Upper lobe of left lung (tissue), 4 donors: ENCODE results near the gene VWA7.

Experiments
- POLR2A ChIP-seq, 4 donors: fragments of 450-650 bp; IDR thresholded peaks; one replicate each; pipeline ENCODE4 v1.5.1; 2016 to 2017; ENCODE audit warnings: antibody characterized with exemption in 4 of 4, mild to moderate bottlenecking in 2 of 4
- POLR2AphosphoS5 ChIP-seq, 2 donors: sonication (generic); formaldehyde crosslinking; IDR thresholded peaks; one replicate each; pipeline ENCODE4 v1.5.1; 2017; ENCODE audit warnings: antibody characterized with exemption in 2 of 2

DNA sequence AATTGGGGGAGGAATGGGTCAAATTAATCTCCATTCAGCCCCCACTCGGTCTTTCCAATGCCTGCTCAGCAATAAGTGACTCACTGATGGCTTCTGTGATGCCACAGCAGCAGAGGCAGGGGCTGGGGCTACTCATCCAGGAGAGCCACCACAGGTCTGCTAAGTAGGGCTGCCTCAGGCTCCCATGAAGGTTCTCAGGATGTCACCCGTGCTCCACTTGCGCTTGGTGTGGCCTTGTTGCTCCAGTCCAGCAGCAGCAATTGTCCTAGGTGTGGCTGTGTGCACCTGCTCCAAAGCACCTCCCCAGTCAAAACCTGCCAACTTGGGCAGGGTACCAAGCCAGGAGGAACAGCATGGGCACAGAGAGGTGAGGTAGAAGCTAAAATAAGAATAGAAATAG is 55.0 kb downstream of the VWA7 start:
- TF ChIP-seq POLR2A (IDR thresholded peaks at IDR 0.05): no peak
- TF ChIP-seq POLR2AphosphoS5 (IDR thresholded peaks at IDR 0.05): no peak
